Activated T-helper 9 cell treated with anti-CD3 and anti-CD28 coated beads, Interleukin-2, amount 50 U/mL, for 16 hours (primary cell): ENCODE results near the gene CCNY.

Source experiments
- DNase-seq: peaks from one replicate; pipeline ENCODE4 v3.0.0-alpha.2; 2020; ENCODE audit warnings: low read depth

CCNY gene

GRCh38 chr10:35559416-35559815 lies 223.1 kb downstream of the CCNY start:
- DNase-seq: no peak

- DNase-seq: no peak
These were observed 225.4 kb downstream of the CCNY start for GRCh38 chr10:35561715-35562114.

GRCh38 chr10:35562427-35562826 lies 226.1 kb downstream of the CCNY start:
- DNase-seq: no peak

GRCh38 chr10:35563261-35563891 lies 227.1 kb downstream of the CCNY start:
- DNase-seq: peak; percentile 9

- no peak for DNase-seq
These were observed 228.1 kb downstream of the CCNY start for GRCh38 chr10:35564341-35564968.

GRCh38 chr10:35565602-35566081 lies 229.3 kb downstream of the CCNY start:
- no peak for DNase-seq

GRCh38 chr10:35567951-35568350 lies 231.6 kb downstream of the CCNY start:
- no peak for DNase-seq

GRCh38 chr10:35568483-35569015 lies 232.2 kb downstream of the CCNY start:
- DNase-seq: no peak

- no peak for DNase-seq
These were observed 232.9 kb downstream of the CCNY start for GRCh38 chr10:35569111-35569707.

- no peak for DNase-seq
These were observed 233.5 kb downstream of the CCNY start for GRCh38 chr10:35569836-35570235.

GRCh38 chr10:35570397-35570796 lies 234.1 kb downstream of the CCNY start:
- no peak for DNase-seq

GRCh38 chr10:35572583-35572982 lies 236.3 kb downstream of the CCNY start:
- no peak for DNase-seq

- no peak for DNase-seq
These were observed 237.5 kb downstream of the CCNY start for GRCh38 chr10:35573796-35574195.

GRCh38 chr10:35574924-35575352 lies 238.6 kb downstream of the CCNY start:
- no peak for DNase-seq

GRCh38 chr10:35575640-35576039 lies 239.3 kb downstream of the CCNY start:
- no peak for DNase-seq

GRCh38 chr10:35576730-35577129 lies 240.4 kb downstream of the CCNY start:
- DNase-seq: no peak

- no peak for DNase-seq
These were observed 241.8 kb downstream of the CCNY start for GRCh38 chr10:35577926-35578617.

- DNase-seq: no peak
These were observed 242.3 kb downstream of the CCNY start for GRCh38 chr10:35578618-35578956.

GRCh38 chr10:35579116-35579515 lies 242.8 kb downstream of the CCNY start:
- DNase-seq: no peak

- no peak for DNase-seq
These were observed 243.6 kb downstream of the CCNY start for GRCh38 chr10:35579726-35580422.

- DNase-seq: no peak
These were observed 244.1 kb downstream of the CCNY start for GRCh38 chr10:35580423-35580770.

- DNase-seq: no peak
These were observed 245.3 kb downstream of the CCNY start for GRCh38 chr10:35581655-35582054.
